Activated CD8-positive, alpha-beta memory T cell treated with anti-CD3 and anti-CD28 coated beads, Interleukin-2, amount 50 U/mL, for 24 hours (primary cell): ENCODE data around the gene KRT23.

ENCODE experiments used
- DNase-seq: peaks from one replicate; pipeline ENCODE4 v3.0.0-alpha.2; 2020; ENCODE audit errors: extremely low read depth

The KRT23 gene

DNA sequence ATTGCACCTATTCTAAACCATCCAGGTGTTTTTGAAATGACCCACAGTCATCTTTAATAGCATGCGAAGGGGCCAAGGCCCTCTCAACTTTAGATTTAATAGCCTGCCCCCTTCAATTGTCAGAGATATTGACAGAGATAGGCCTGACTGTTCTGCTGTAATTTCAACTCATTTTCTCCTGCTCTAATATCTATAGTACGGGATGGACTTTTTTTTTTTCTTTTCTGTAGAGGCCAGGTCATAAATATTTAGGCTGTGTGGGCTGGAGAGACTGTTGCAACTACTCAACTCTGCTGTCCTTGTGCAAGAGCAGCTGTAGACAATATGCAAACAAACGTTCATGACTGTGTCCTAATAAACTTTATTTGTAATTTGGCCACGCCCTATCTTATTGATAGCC is 27.7 kb downstream of the KRT23 start:
- no peak for DNase-seq

DNA sequence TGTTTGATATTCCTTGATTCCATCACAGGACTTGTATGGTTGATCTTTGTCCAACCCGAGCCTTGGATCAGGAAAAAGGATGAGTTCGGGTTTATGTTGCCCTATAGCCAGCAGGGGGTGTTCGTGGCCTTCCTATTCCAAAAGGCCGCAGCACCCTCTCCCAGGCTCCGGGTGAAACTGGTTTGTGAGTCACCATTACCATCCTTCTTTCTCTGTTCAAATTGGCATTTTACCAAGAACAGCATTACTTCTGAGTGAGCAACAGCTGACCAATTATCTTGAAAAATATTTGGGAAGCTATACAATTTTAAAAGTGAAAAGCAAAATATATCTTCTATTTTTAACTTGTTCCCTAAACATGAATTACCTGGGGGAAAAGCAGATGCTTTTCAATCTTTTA is 28.1 kb downstream of the KRT23 start:
- DNase-seq, result peak; percentile 44

GRCh38 chr17:40906613-40907012 is 30.8 kb downstream of the KRT23 start:
- no peak for DNase-seq

DNA sequence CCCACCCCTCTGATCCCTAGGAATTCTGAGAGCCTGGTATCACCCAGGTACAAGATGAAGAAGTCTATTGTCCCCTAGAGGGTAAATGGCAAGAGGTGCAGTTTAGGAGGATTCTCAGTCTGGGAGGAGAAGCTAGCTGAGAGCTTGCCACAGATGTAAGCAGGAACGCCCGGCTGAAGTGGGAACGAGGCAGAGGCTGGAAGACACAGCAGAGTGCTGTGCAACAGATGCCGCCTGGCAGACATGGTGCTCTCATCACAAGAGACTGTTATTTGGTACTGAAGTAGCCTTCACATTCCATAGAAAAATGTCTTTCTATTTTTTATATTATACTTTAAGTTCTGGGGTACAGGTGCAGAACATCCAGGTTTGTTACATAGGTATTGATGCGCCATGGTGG is 32.1 kb downstream of the KRT23 start:
- DNase-seq, result no peak

DNA sequence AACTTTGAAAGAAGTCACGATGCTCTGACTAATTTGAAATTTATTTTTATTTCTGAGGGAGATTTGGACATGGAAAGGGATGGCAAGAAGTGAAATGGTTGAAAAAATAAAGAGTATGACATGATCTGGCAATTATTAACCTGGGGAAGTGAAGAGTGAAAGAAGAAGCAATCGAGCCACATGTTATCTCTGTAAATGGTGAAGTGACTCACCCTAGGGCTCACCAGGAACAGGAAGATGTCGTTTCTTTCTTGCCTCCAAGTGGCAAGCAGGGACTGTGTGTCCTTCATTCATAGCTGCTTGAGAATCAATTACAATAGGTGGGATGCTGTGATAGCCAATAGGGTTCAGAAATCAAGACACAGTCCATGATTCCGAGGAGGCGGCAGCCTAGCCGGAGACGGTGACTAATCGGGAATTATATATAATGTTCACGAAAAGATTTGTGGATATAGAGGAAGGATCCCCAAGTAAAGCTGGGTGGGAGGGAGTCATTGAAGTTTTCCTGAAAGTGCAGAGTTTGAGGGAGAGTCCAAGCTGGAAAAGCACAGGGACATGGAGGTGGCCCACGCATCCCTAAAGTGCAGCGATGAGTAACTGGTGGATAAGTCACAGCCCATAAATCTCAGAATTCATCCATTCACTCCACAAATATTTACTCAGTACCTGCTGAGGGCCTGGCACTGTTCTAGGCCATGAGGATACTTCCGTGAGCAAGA is 34.2 kb downstream of the KRT23 start:
- no peak for DNase-seq

GRCh38 chr17:40902498-40902897 is 34.9 kb downstream of the KRT23 start:
- DNase-seq, result no peak

DNA sequence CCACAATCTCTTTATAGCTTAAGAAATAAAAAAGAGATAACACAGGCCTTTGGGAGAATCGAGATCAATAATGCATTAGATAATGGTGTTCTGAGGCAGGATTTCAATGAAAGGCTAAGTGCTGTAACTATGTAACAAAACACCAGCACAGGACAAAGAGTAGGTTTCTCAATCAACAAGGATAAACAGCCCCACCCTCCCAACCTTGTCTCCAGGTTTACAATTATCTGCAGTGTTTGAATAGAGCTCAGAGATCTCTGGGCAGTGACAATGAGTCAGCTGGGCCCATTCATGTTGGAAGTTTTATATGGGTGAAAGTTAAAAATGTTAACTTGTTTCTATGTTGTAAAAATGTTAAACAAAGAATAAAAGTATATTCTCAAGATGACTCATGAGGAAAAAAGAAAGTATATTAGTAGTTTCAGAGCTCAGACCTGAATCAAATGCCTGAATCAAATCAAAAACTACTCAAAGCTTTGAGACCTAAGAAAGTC is 35.4 kb downstream of the KRT23 start:
- DNase-seq, result no peak

GRCh38 chr17:40900809-40901356 is 36.6 kb downstream of the KRT23 start:
- no peak for DNase-seq

GRCh38 chr17:40896916-40897455 is 40.5 kb downstream of the KRT23 start:
- no peak for DNase-seq

- no peak for DNase-seq
These were observed 42.2 kb downstream of the KRT23 start for GRCh38 chr17:40895106-40895730.

GRCh38 chr17:40888196-40888720 is 49.2 kb downstream of the KRT23 start:
- DNase-seq, result no peak

- DNase-seq, result no peak
These were observed 51.4 kb downstream of the KRT23 start for GRCh38 chr17:40886090-40886489.

- no peak for DNase-seq
These were observed 52.5 kb downstream of the KRT23 start, which contains the start of gene KRT20 for GRCh38 chr17:40884708-40885512. Gene KRT20, minus strand, starts transcription at chr17:40885242. Its CDS starts 57 bp downstream, at chr17:40885185.

GRCh38 chr17:40883626-40884334 is 53.7 kb downstream of the KRT23 start:
- no peak for DNase-seq

- DNase-seq, result no peak
These were observed 54.4 kb downstream of the KRT23 start for GRCh38 chr17:40883031-40883430.

DNA sequence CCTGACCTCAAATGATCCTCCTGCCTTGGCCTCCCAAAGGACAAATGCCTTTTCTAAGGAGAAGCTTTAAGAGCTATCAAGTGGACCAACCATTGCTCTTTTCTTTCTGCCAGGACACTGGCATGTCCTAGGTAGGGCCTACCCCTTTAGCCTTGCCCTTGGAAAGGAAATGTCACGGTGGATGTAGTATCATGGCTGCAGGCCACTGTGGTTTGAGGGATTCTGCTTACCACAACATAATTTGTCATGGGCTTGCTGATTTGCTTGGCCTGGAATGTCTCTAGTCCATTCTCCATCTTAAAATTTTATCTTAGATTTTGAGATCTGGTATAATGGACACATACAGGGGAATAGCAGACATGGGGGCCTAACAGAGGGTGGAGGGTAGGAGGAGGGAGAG is 58.4 kb downstream of the KRT23 start:
- DNase-seq, result no peak

- no peak for DNase-seq
These were observed 59.4 kb downstream of the KRT23 start for GRCh38 chr17:40878044-40878443.

GRCh38 chr17:40873801-40874200 is 63.6 kb downstream of the KRT23 start:
- no peak for DNase-seq

- no peak for DNase-seq
These were observed 64.2 kb downstream of the KRT23 start for GRCh38 chr17:40873255-40873654.
